HG03135 (cell line): Measurements from ENCODE around the gene PSME3.
A peak's percentile ranks its signal among the peaks of the same experiment; 100 is the strongest.

Experiments used
- ATAC-seq: cut with Tn5 transposase; IDR thresholded peaks from one replicate; pipeline ENCODE4 v1.9.1; 2021; ENCODE audit warnings: mild to moderate bottlenecking, moderate library complexity; ENCODE audit not compliant: unreplicated experiment

Gene PSME3

GRCh38 chr17:42832934-42833766 lies at the start of gene PSME3:
TSS of gene PSME3 (plus strand) at chr17:42833397. CDS start at chr17:42833632, 235 bp downstream.
- peak; percentile 65 for ATAC-seq

GRCh38 chr17:42783791-42784138 lies 49.4 kb upstream of the PSME3 start:
- no peak for ATAC-seq

DNA sequence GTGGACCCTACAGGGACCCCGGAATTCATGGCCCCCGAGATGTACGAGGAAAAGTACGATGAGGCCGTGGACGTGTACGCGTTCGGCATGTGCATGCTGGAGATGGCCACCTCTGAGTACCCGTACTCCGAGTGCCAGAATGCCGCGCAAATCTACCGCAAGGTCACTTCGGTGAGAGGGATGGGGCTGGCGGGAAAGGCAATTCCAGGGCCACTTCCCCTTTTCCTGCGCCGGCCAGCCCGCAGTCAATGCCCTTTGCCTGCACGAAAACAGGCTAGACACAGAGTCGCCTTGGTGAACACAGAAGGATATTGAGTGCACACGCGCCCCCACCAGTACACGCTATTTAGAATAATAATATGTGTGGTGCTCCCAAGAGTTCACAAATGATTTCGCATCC lies 48.8 kb upstream of the PSME3 start:
- ATAC-seq = no peak

DNA sequence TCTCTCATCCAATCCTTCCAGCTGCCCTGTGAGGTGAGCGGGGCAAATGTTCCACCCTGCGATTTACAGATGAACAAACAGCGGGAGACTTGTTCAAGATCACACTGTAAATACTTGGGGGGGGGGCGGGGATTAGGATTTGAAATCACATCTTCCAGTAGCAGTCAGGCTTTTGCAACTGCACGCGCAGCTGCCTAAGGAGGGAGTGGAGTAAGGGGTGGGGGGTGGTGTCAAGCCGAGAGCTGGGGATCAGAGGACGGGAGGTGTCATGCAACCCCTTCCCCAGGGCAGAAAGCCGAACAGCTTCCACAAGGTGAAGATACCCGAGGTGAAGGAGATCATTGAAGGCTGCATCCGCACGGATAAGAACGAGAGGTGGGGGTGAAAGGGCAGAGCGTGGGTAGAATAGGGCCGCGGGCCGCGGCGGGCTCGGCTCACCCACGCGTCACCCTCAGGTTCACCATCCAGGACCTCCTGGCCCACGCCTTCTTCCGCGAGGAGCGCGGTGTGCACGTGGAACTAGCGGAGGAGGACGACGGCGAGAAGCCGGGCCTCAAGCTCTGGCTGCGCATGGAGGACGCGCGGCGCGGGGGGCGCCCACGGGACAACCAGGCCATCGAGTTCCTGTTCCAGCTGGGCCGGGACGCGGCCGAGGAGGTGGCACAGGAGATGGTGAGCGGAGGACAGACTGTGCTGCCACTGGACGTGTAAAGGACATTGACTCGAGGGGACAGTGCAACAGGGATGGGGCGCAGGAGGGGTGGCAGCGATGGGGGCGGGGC lies 48.2 kb upstream of the PSME3 start:
- ATAC-seq = no peak

DNA sequence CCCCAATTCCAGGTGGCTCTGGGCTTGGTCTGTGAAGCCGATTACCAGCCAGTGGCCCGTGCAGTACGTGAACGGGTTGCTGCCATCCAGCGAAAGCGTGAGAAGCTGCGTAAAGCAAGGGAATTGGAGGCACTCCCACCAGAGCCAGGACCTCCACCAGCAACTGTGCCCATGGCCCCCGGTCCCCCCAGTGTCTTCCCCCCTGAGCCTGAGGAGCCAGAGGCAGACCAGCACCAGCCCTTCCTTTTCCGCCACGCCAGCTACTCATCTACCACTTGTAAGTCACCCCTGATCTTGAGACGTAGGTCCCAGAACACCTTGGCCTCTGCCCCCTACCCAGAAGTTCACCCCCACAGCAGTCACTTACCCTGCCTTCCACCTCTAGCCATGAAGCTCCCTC lies 45.9 kb upstream of the PSME3 start:
- no peak for ATAC-seq

- no peak for ATAC-seq
These were observed 41.2 kb upstream of the PSME3 start for GRCh38 chr17:42791948-42792347.

DNA sequence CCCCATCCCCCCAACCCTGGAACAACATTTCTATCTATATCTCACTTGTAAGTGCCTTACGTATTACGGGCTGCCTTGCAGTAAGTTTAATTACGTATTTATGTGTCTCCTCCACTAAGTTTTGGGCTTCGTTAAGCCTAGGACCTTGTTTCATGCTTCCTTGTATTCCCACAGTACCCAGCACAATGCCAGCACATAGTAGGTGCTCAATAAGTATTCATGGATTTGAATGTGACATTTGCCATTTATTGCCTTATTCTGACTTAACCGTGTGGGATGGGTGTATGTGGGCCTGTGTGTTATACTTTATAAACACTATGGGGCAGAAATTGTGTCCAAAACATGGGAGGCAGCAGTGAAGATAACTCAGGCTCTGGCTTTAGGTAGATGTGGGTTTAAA lies 40.7 kb upstream of the PSME3 start:
- no peak for ATAC-seq

DNA sequence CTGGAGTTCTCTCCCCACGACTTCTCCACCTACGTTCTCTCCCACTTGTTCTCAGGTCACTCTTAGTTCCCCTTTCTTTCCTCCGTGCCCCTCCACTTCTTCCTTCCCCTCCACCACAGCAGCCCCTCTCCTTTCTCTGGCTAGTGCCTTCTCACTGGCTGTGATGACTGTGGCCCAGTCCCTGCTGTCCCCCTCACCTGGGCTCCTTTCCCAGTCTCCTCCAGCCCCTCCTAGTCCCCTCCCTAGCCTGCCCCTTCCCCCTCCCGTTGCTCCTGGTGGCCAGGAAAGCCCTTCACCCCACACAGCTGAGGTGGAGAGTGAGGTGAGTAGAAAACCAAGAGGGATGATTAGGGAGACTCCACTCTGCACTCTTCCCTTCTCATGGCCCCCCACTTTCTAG lies 38.1 kb upstream of the PSME3 start:
- no peak for ATAC-seq

GRCh38 chr17:42795465-42795864 lies 37.7 kb upstream of the PSME3 start:
- no peak for ATAC-seq

- ATAC-seq = no peak
These were observed 37.0 kb upstream of the PSME3 start for GRCh38 chr17:42796066-42796758.

DNA sequence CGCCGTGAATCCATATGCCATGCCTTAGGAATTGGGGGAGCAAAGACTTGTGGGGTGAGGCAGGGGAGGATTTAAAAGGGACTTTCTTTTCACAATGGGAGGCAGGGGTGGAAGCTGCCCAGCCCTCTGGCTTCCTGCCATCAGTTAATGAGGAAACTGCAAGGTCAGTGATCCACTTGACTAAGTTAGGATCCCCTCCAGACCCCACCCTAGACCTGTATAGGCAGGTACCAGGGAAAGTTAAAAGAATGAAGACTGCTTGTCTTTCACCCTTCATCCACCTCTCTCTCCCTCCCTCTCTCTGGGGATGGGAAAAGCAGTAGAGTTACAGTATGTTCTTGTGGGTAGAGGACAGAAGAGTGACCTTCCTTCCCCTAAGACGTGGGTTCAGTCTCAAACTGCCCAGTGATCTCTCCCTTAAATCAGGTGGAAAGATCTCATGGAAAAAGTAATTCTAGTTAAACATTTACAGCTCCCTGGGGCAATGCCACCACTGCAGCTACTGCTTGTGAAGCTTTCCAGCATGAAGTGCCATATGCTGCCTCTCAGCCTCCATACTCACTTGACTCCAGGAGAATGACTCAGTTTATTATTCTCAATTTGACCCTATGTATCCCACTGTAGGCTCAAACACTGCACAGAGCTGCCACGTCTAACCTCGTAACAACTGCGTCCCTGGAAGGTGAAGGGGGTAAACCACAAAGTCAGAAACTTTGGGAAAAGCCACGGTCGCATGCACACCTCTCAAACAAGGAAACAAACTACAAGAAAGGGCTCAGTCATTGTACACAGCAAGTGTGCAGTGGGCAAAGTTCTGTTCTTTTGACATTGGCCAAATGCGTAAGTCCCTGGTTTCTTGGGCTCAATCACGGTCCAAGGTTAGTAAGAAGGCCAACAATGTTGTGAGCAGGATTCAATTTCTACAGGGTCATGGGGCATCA lies 35.9 kb upstream of the PSME3 start:
- ATAC-seq = no peak

- no peak for ATAC-seq
These were observed 35.2 kb upstream of the PSME3 start for GRCh38 chr17:42798011-42798382.

DNA sequence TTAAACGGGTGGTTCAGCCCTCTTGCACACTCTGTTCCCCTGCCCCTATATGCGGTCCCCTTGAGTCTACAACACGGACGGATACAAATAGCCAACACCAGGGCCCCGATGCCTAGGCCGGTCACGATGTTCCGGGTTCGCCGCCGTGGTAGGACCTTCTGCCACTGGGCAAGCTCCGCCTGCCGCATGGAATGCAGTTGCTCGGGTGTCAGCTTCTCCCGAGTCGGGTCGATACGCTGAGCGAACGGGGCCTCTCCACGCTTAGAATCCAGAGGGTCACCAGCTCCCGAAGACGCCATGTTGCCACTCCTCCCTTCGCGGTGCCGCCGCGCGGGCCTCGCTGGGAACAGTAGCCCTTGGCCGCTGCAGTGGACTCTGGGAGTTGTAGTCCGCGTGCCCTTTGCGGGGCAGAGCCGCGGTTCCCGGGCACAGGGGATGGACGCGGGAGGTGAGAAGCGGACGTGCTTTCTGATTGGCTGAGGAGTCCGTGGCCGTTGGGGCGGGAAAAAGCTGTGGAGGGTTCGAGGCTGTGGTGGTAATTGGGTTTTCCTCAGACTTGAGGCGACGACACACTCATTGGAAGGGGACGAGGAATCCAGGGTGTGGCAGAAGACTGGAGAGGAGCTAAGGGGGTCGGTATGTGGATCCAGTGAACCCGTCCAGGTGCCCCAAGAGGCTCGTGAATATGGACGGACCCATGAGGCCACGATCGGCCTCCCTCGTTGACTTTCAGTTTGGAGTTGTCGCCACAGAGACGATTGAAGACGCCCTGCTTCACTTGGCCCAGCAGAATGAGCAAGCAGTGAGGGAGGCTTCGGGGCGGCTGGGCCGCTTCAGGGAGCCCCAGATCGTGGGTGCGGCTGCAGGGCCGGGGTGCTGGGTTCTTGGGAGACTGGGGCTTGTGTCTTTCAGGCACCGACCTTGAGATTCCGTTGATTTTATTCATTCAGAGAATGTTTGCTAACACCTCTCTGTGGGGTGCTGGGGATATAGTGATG lies 34.5 kb upstream of the PSME3 start, which contains the start of the genes CNTD1 and COA3:
CNTD1 (plus strand) TSS at position 479 of the 998 bp plus-strand sequence; CDS start at position 686, 207 bp downstream.
COA3 (minus strand) TSS at position 322 of the 998 bp plus-strand sequence; CDS start at position 299, 23 bp downstream.
- ATAC-seq = peak; percentile 90

DNA sequence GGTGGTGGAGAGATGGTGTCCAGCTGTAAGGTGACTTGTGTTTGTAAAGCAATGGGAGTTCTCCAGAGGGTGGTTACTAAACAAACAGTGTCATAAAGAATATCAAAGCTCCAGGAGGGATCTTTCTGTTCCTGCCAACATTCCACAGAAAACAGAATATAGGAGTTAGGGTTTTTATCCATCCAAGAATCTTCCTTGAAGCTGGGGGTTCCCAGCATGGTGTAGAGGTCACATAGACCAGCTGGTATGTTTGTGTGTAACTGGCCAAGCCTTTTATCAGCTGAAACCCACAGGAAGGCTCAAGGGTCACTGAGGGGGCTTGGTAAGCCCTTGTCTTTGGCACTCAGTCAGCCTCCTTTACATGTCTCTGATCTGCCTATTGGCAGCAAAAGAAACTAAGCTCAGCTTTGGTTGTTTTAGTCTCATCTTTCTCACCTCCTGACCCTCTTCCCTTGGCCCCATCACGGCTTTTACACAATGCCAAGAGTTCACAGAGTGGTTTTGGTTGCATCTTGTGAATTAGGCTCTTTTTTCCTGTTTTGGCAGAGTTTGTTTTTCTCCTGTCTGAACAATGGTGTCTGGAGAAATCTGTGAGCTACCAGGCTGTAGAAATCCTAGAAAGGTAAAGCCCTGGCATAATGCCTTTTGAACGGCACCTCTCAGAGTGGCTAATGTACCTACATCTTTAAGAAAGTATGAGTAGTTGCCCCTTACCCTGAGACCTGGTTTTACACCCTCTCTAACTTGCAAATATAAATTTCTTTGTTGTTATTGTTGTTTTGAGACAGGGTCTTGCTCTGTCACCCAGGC lies 29.9 kb upstream of the PSME3 start:
- no peak for ATAC-seq

- no peak for ATAC-seq
These were observed 28.3 kb upstream of the PSME3 start for GRCh38 chr17:42804918-42805367.

GRCh38 chr17:42806249-42806648 lies 26.9 kb upstream of the PSME3 start:
- ATAC-seq = no peak

DNA sequence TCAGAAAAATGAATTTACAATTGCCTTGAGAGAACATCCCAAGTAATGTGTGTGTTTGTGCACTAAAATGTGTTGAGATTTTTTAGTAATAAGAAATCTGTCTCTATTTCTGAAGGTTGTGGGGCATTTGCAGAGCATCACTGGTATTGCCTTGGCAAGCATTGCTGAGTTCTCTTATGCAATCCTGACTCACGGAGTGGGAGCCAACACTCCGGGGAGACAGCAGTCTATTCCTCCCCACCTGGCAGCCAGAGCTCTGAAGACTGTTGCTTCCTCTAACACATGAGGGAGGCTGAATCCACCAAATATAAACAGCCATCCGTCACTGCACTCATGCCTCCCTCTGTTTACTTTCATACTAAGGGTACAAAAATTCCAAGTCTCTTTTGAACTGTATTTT lies 23.9 kb upstream of the PSME3 start:
- no peak for ATAC-seq
